Measurements from ENCODE around the gene TAS2R38.

Gene TAS2R38

DNA sequence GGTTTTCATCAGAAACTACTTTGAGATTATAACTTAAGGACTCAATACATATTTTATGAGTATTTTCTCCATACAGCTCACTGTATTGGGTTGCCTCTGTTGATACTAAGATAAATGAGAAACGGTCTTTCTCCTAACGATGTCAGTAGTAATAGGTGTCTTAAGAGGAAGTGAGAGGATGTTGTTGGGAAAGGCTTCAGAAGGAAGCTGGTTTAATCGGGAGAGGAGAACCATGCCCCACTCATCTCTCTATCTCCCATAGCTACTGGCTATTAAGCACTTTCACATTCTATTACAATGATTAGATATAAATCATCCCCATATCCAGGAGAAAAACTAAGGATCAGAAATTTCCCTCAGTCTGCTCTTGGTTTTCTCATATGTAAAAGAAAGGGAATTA lies 28.8 kb downstream of the TAS2R38 start:
- H3K27ac ChIP-seq (ENCODE audit: low read depth, low read length, poor library complexity, severe bottlenecking), result no peak overlapping the region
- TF ChIP-seq EZH2 (IDR thresholded peaks at IDR 0.05; ENCODE audit: borderline replicate concordance, low read length), result no peak
- TF ChIP-seq, protein P1, sequence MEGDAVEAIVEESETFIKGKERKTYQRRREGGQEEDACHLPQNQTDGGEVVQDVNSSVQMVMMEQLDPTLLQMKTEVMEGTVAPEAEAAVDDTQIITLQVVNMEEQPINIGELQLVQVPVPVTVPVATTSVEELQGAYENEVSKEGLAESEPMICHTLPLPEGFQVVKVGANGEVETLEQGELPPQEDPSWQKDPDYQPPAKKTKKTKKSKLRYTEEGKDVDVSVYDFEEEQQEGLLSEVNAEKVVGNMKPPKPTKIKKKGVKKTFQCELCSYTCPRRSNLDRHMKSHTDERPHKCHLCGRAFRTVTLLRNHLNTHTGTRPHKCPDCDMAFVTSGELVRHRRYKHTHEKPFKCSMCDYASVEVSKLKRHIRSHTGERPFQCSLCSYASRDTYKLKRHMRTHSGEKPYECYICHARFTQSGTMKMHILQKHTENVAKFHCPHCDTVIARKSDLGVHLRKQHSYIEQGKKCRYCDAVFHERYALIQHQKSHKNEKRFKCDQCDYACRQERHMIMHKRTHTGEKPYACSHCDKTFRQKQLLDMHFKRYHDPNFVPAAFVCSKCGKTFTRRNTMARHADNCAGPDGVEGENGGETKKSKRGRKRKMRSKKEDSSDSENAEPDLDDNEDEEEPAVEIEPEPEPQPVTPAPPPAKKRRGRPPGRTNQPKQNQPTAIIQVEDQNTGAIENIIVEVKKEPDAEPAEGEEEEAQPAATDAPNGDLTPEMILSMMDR (IDR thresholded peaks at IDR 0.05; ENCODE audit: low read length), result no peak

DNA sequence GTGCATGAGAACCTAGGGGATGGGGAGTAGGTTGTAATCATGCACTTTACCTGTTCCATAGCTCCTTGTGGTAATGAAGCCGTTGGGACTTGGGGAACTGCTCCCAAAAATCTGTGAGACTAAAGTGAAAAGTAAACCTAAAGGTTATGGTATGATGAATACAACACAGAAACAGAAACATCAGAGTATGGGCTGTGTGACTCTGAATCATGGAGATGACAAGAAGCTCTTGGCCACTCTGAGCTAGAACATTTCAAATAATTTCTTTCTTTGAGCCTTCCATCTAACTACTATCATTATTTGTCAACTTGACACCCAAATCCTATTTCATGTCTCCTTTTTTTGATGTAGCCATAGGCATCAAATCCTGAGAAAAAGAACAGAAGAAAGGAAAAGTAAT lies 29.7 kb downstream of the TAS2R38 start:
- H3K9ac ChIP-seq (ENCODE audit: low read length), result no peak overlapping the region
- H3K79me2 ChIP-seq (ENCODE audit: insufficient read depth, low read length), result no peaks in the 10 kb centered on the region
- H2AFZ ChIP-seq (ENCODE audit: low read length), result no peak overlapping the region
- no peak overlapping the region for H3K4me2 ChIP-seq (ENCODE audit: low read length)
- 0 out of 2 replicates have a peak, but pooled peaks cover 5% of the 10 kb centered on the region for H3K9me3 ChIP-seq (ENCODE audit: low read length)
- H3F3A ChIP-seq (ENCODE audit: insufficient read depth, low read length), result no peaks in the 10 kb centered on the region
- TF ChIP-seq, protein P1 (IDR thresholded peaks at IDR 0.05; ENCODE audit: low read length), result no peak
- TF ChIP-seq EZH2 (IDR thresholded peaks at IDR 0.05; ENCODE audit: borderline replicate concordance, low read length), result no peak
- no peaks in the 10 kb centered on the region for H3K9me2 ChIP-seq (ENCODE audit: low read depth, low read length)
- H4K20me1 ChIP-seq (ENCODE audit: insufficient read depth, low read length), result no peaks in the 10 kb centered on the region
- H3K36me3 ChIP-seq (ENCODE audit: insufficient read depth, low read length), result no peaks in the 10 kb centered on the region
- H3K4me1 ChIP-seq (ENCODE audit: insufficient read depth, low read length, severe bottlenecking), result no peaks in the 10 kb centered on the region
- H3K27ac ChIP-seq (ENCODE audit: low read depth, low read length, poor library complexity, severe bottlenecking), result no peak overlapping the region
- no peak overlapping the region for H3K4me3 ChIP-seq (ENCODE audit: low read depth, low read length, poor library complexity, severe bottlenecking)
- no peaks in the 10 kb centered on the region; the same call in 1 of the 2 replicates for H3K27me3 ChIP-seq (ENCODE audit: insufficient read depth, low read length)

More for the DNA sequence above, 28.8 kb downstream of the TAS2R38 start:
- Histone ChIP-seq H3K27me3 (ENCODE audit: insufficient read depth, low read length) (no peaks in the 10 kb centered on the region; the same call in 1 of the 2 replicates), H3K9me2 (ENCODE audit: low read depth, low read length) (no peaks in the 10 kb centered on the region), H3K9me3 (ENCODE audit: low read length) (0 out of 2 replicates have a peak, but pooled peaks cover 5% of the 10 kb centered on the region), H3F3A (ENCODE audit: insufficient read depth, low read length) (no peaks in the 10 kb centered on the region), H3K4me2 (ENCODE audit: low read length) (no peak overlapping the region), H3K4me3 (ENCODE audit: low read depth, low read length, poor library complexity, severe bottlenecking) (no peak overlapping the region), H3K79me2 (ENCODE audit: insufficient read depth, low read length) (no peaks in the 10 kb centered on the region), H3K9ac (ENCODE audit: low read length) (no peak overlapping the region), H4K20me1 (ENCODE audit: insufficient read depth, low read length) (no peaks in the 10 kb centered on the region), H3K4me1 (ENCODE audit: insufficient read depth, low read length, severe bottlenecking) (no peaks in the 10 kb centered on the region), H3K36me3 (ENCODE audit: insufficient read depth, low read length) (no peaks in the 10 kb centered on the region), H2AFZ (ENCODE audit: low read length) (no peak overlapping the region)

DNA sequence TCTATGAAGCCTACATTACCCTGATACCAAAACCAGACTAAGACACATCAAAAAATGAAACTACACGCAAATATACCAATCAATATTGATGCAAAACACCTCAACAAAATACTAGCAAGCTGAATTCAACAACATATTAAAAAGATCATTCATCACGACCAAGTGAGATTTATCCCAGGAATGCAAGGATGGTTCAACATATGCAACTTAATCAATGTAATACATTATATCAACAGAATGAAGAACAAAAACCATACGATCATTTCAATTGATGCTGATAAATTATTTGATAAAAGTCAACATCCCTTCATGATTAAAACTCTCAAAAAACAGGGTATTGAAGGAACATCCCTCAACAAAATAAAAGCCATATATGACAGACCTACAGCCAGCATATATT lies 32.5 kb downstream of the TAS2R38 start:
- H3K9ac ChIP-seq (ENCODE audit: low read length), result no peak overlapping the region
- no peaks in the 10 kb centered on the region for H3K36me3 ChIP-seq (ENCODE audit: insufficient read depth, low read length)
- H3K79me2 ChIP-seq (ENCODE audit: insufficient read depth, low read length), result no peaks in the 10 kb centered on the region
- no peak overlapping the region for H3K4me3 ChIP-seq (ENCODE audit: low read depth, low read length, poor library complexity, severe bottlenecking)
- H3K27ac ChIP-seq (ENCODE audit: low read depth, low read length, poor library complexity, severe bottlenecking), result no peak overlapping the region
- H4K20me1 ChIP-seq (ENCODE audit: insufficient read depth, low read length), result no peaks in the 10 kb centered on the region
- H3F3A ChIP-seq (ENCODE audit: insufficient read depth, low read length), result no peaks in the 10 kb centered on the region
- 0 out of 2 replicates have a peak, but pooled peaks cover 5% of the 10 kb centered on the region for H3K9me3 ChIP-seq (ENCODE audit: low read length)
- no peak overlapping the region for H2AFZ ChIP-seq (ENCODE audit: low read length)
- H3K4me2 ChIP-seq (ENCODE audit: low read length), result no peak overlapping the region
- no peaks in the 10 kb centered on the region; the same call in 1 of the 2 replicates for H3K27me3 ChIP-seq (ENCODE audit: insufficient read depth, low read length)
- H3K9me2 ChIP-seq (ENCODE audit: low read depth, low read length), result no peaks in the 10 kb centered on the region
- no peaks in the 10 kb centered on the region for H3K4me1 ChIP-seq (ENCODE audit: insufficient read depth, low read length, severe bottlenecking)
- TF ChIP-seq, protein P1 (IDR thresholded peaks at IDR 0.05; ENCODE audit: low read length), result no peak
- TF ChIP-seq EZH2 (IDR thresholded peaks at IDR 0.05; ENCODE audit: borderline replicate concordance, low read length), result no peak
